ENCODE data around the gene OR4Q3.
"Not testable (repeated sequence)": the region's sequence is repeated elsewhere in the genome, so short reads cannot be mapped to it uniquely, and the experiment has no call there.

Gene OR4Q3

GRCh38 chr14:19775587-19775986, 32.2 kb downstream of the OR4Q3 start:
- no peak for DNase-seq (ENCODE audit: insufficient read length, low spot score)
- TF ChIP-seq, protein P1, sequence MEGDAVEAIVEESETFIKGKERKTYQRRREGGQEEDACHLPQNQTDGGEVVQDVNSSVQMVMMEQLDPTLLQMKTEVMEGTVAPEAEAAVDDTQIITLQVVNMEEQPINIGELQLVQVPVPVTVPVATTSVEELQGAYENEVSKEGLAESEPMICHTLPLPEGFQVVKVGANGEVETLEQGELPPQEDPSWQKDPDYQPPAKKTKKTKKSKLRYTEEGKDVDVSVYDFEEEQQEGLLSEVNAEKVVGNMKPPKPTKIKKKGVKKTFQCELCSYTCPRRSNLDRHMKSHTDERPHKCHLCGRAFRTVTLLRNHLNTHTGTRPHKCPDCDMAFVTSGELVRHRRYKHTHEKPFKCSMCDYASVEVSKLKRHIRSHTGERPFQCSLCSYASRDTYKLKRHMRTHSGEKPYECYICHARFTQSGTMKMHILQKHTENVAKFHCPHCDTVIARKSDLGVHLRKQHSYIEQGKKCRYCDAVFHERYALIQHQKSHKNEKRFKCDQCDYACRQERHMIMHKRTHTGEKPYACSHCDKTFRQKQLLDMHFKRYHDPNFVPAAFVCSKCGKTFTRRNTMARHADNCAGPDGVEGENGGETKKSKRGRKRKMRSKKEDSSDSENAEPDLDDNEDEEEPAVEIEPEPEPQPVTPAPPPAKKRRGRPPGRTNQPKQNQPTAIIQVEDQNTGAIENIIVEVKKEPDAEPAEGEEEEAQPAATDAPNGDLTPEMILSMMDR (IDR thresholded peaks at IDR 0.05; ENCODE audit: insufficient read depth, missing control alignments) = no peak
- FAIRE-seq = no peak

DNA sequence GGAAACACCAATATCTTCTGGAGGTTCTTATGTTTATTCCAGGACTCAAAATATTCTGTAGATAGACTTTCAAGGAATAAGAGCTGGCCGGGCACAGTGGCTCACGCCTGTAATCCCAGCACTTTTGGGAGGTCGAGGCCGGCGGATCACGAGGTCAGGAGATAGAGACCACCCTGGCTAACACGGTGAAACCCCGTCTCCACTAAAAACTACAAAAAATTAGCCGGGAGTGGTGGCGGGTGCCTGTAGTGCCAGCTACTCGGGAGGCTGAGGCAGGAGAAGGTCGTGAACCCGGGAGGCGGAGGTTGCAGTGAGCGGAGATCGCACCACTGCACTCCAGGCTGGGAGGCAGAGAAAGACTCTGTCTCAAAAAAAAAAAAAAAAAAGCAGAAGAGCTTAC, 42.5 kb downstream of the OR4Q3 start:
- FAIRE-seq = not testable (repeated sequence)

DNA sequence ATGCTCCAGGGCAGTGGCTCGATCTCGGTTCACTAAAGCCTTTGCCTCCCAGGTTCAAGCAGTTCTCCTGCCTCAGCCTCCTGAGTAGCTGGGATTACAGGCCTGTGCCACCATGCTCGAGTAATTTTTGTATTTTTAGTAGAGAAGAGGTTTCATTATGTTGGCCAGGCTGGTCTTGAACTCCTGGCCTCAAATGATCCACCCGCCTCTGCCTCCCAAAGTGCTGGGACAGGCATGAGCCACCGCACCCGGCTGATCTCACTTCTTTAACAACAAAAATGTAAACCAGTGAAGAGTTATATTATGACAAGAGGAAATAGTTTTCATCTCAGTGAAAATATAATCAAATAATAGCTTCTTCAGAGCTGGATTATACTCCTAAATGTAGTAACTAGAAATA, 43.9 kb downstream of the OR4Q3 start:
- not testable (repeated sequence) for DNase-seq (ENCODE audit: insufficient read length, low spot score); FAIRE-seq

More for the DNA sequence above, 42.5 kb downstream of the OR4Q3 start:
- not testable (repeated sequence) for DNase-seq (ENCODE audit: insufficient read length, low spot score)

- not testable (repeated sequence) for FAIRE-seq; DNase-seq (ENCODE audit: insufficient read length, low spot score)
Measured at GRCh38 chr14:19788150-19788549, 44.8 kb downstream of the OR4Q3 start.

- not testable (repeated sequence) for DNase-seq (ENCODE audit: insufficient read length, low spot score); FAIRE-seq
Measured at GRCh38 chr14:19796520-19797108, 53.2 kb downstream of the OR4Q3 start.

All from D721Med (cell line).